Fibroblast of pulmonary artery (primary cell): ENCODE measurements around the gene PROCR.
"Not testable (repeated sequence)": the region's sequence is repeated elsewhere in the genome, so short reads cannot be mapped to it uniquely, and the experiment has no call there.

Source experiments
- DNase-seq: peaks from one replicate; pipeline ENCODE4 v3.0.0-alpha.2; 2010; ENCODE audit warnings: low read depth
- H3K4me3 ChIP-seq: replicated peaks from 2 replicates; pipeline ENCODE4 v1.5.1; 2011; ENCODE audit warnings: low read depth, mild to moderate bottlenecking, control low read depth, low read length, moderate library complexity
- TF ChIP-seq, protein P1 (sequence below): IDR thresholded peaks from 2 replicates; pipeline ENCODE4 v1.5.1; 2011; ENCODE audit warnings: mild to moderate bottlenecking, control low read depth, low read length, inconsistent platforms; ENCODE audit errors: missing control alignments

PROCR gene

DNA sequence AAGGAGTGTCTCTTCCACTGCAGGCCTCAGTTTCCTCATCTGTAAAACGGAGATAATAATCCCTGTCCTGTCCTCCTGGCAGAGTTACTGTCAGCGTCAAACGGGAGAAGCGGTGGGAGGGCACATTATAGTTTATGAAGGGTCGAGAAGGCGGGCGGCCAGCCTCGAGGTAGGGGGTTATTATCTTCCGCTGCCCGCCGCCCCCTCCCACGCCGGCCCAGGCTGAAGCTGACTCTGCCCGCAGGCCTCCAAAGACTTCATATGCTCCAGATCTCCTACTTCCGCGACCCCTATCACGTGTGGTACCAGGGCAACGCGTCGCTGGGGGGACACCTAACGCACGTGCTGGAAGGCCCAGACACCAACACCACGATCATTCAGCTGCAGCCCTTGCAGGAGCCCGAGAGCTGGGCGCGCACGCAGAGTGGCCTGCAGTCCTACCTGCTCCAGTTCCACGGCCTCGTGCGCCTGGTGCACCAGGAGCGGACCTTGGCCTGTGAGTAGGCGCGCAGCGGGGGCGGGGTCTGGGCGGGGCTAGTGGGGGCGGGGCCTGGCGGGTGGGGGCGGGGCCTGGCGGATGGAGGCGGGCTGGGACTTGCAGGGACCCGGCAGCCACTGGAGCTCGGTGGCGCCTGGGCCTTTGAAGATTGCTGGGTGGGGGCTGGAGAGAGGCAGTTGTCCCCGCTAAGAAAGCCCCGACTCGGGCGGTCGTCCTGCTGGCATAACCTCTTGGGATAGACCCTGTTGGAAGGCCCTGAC lies 2.8 kb downstream of the PROCR start:
- no peak for DNase-seq
- H3K4me3 ChIP-seq: no peak overlapping the region
- TF ChIP-seq, protein P1, sequence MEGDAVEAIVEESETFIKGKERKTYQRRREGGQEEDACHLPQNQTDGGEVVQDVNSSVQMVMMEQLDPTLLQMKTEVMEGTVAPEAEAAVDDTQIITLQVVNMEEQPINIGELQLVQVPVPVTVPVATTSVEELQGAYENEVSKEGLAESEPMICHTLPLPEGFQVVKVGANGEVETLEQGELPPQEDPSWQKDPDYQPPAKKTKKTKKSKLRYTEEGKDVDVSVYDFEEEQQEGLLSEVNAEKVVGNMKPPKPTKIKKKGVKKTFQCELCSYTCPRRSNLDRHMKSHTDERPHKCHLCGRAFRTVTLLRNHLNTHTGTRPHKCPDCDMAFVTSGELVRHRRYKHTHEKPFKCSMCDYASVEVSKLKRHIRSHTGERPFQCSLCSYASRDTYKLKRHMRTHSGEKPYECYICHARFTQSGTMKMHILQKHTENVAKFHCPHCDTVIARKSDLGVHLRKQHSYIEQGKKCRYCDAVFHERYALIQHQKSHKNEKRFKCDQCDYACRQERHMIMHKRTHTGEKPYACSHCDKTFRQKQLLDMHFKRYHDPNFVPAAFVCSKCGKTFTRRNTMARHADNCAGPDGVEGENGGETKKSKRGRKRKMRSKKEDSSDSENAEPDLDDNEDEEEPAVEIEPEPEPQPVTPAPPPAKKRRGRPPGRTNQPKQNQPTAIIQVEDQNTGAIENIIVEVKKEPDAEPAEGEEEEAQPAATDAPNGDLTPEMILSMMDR: no peak

DNA sequence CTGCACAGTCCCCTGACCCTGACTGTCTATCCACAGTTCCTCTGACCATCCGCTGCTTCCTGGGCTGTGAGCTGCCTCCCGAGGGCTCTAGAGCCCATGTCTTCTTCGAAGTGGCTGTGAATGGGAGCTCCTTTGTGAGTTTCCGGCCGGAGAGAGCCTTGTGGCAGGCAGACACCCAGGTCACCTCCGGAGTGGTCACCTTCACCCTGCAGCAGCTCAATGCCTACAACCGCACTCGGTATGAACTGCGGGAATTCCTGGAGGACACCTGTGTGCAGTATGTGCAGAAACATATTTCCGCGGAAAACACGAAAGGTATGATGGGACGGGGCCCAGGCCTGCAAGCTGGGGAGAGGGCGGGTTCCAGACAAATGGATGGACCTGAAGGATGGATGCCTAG lies 4.3 kb downstream of the PROCR start:
- no peak for DNase-seq

DNA sequence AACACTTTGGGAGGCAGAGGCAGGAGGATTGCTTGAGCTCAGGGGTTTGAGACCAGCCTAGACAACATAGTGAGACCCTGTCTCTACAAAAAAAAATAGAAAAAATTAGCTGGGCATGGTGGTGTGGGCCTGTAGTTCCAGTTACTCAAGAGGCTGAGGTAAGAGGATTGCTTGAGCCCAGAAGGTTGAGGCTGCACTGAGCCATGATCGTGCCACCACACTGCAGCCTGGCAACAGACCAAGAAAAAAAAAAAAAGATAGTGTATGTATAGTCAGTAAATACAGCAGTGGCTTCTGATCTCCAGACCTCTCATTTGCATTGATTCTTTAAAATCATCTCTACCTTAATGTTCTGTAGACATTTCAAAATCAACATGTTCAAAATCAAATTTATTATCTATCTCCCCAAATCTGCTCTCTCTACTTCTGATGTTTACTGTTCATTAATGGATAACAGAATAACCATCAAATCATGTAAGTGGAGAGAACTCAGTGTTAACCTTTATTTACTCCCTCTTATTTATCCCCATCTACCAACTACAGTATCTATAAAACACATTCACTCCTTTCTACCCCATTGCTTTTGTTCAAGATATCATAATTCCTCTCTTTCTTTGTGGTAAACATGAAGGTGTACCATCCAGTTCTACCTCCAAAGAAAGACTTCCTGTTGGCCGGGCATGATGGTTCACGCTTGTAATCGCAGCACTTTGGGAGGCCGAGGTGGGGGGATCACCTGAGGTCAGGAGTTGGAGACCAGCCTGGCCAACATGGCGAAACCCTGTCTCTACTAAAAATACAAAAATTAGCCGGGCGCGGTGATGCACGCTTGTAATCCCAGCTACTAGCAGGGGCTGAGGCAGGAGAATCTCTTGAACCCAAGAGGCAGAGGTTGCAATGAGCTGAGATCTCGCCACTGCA lies 7.7 kb downstream of the PROCR start:
- H3K4me3 ChIP-seq: no peak overlapping the region
- DNase-seq: no peak
- TF ChIP-seq, protein P1: no peak

More for the DNA sequence above, 4.3 kb downstream of the PROCR start:
- H3K4me3 ChIP-seq: no peak overlapping the region
- TF ChIP-seq, protein P1: no peak

DNA sequence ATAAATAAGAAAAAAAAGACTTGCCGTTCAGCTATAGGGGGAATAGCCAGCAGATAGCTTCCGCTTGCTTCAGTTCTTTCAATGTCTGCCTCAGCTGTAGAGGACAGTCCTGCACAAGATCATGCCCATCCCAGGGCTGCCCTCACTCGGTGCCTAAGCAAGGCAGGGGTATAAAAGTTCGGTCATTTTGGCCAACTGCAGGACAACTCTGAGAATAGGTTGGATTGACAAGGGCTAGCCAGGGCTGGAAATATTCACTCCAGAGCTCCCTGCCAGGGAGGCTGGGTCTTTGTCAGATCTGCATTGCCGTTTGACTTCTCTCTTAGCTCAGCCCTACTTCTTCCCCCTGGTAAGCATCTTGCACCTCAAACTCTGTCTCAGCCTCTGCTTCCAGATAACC lies 8.4 kb downstream of the PROCR start:
- TF ChIP-seq, protein P1: no peak
- no peak overlapping the region for H3K4me3 ChIP-seq
- no peak for DNase-seq

DNA sequence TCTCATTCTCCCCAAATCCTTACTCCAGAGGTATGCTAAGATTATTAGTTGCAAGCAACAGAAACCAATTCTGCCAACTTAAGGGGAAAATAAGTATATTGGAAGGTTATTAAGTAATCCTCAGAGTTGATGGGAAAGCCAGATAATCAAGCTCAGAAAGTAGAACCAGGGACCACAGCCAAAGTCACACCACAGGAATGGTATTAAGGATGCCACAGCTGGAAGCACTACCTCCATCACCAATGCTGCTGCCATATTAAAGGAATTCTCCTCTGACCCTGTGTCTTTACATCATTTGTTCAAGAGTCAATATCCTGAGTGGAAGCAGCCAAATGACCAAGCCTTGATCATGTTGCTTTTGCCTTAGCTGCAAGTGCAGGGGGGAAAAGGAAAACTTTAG lies 9.9 kb downstream of the PROCR start:
- DNase-seq: no peak
- no peak overlapping the region for H3K4me3 ChIP-seq

DNA sequence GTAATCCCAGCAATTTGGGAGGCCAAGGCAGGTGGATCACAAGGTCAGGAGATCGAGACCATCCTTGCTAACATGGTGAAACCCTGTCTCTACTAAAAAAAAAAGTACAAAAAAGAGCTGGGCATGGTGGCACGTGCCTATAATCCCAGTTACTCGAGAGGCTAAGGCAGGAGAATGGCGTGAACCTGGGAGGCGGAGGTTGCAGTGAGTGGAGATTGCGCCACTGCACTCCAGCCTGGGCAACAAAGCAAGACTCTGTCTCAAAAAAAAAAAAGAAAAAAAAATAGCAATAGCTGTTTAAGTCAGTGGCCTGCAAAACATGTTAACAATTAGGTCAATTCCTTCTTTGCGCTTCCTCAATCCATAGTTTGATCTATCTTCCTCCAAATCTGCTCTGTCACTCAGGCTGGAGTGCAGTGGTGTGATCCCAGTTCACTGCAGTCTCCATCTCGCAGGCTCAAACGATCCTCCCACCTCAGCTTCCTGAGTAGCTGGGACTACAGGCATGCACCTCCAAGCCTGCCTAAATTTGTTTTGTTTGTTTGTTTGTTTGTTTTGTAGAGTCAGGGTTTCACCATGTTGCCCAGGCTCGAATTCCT lies 14.9 kb downstream of the PROCR start:
- DNase-seq, H3K4me3 ChIP-seq: not testable (repeated sequence)

More for the DNA sequence above, 9.9 kb downstream of the PROCR start:
- TF ChIP-seq, protein P1: no peak

DNA sequence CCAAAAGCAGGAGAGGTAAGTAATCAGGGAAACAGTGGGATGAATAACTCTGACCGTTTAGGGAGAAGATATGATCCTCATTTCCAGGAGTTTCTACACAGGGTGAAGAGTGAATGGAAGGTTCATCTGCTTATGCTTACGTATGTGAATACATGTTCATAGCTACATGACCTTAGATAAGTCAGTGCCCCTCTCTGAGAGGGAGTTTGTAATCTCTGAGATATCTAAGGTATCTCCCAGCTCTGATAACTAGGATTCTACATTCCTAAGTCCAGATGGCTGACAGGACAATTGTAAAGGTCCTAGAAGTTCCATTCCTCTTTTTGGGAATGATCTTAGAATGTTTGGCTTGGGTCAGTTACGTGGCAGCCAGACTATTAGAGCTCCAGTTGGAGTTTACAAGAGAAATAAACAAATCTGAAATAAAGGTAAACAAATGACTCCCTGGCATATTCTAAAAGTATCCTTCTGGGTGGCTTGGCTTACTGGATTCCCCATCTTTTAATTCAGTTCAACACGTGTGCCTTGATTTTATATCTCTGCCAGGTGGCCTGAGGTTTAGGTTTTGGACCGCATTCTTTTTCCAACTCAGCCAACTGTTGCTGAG lies 15.8 kb downstream of the PROCR start:
- DNase-seq: no peak
- TF ChIP-seq, protein P1: no peak
- H3K4me3 ChIP-seq: no peak overlapping the region

DNA sequence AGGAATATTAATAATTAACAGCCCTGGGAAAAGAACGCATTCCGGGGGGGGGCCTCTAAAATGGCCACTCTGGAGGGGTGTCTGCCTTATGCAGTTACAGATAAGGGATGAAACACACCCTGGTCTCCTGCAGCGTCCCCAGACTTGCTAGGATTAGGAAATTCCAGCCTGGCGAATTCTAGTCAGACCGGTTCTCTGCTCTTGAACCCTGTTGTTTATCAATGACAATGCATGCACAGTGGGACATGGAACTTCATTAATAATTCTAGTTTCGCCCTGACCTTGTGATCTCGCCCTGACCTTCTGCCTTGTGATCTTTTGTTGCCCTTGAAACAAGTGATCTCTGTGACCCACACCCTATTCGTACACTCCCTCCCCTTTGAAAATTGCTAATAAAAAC lies 17.4 kb downstream of the PROCR start:
- not testable (repeated sequence) for DNase-seq, H3K4me3 ChIP-seq
